ENCODE measurements around the gene SLC12A6.
A peak's percentile ranks its signal among the peaks of the same experiment; 100 is the strongest.

Gene SLC12A6

DNA sequence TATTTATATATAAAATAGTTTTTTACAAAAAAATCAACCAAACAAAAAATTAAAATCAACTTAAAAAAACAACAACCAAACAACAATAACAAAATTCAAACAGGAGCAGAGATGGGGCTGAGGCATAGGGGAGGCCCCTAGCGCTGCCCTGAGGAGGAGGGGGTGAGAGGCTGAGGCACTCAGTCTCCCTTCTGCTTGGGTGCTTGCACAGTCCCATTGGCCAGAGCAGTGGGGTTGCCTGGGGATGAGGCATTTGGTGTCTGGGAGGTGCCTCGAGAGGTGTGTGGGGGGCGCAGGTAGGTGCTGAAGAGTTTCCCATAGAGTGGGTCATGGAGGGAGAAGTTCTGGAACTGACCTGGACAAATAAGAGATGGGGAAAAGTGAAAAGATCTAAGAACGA lies 21.4 kb upstream of the SLC12A6 start:
- H3K36me3 ChIP-seq (ENCODE audit: control insufficient read depth in 2 of 2, insufficient read depth in 1 of 2, low read length in 2 of 2) = peaks cover 0 to 44% of the 10 kb centered on the region in 2 experiments; a peak in 1 of 3 replicates
- no peaks in the 10 kb centered on the region for H3K4me1 ChIP-seq (ENCODE audit: control insufficient read depth, insufficient read depth, low read length)
- no peak overlapping the region for H3K27ac ChIP-seq (ENCODE audit: extremely low read depth, low read depth, low read length)
- ChIA-PET CTCF (interaction anchor here (0.6 to 1.7 kb wide), 3 partner anchors 8 to 149 kb away, joined by 3 to 11 read pairs (median 7); partner anchors contain the start of genes KATNBL1 and LPCAT4), POLR2A (interaction anchor here (1.4 kb wide), 1 partner anchor 8 kb away, joined by 6 read pairs; the partner anchor contains the start of gene LPCAT4)
- H3K4me3 ChIP-seq (ENCODE audit: low read depth, low read length) = no peak overlapping the region
- TF ChIP-seq ZNF629 (tag by site-specific recombination; IDR thresholded peaks at IDR 0.05) (no peak), ZNF747 (tag by site-specific recombination; IDR thresholded peaks at IDR 0.05) (no peak), ZNF654 (tag by site-specific recombination; IDR thresholded peaks at IDR 0.05; ENCODE audit: low read depth) (no peak), ZNF266 (tag by site-specific recombination; IDR thresholded peaks at IDR 0.05; ENCODE audit: low read depth) (no peak), ZBTB7A (tag by site-specific recombination; IDR thresholded peaks at IDR 0.05; ENCODE audit: low read depth) (no peak), EGR2 (tag by site-specific recombination; IDR thresholded peaks at IDR 0.05; ENCODE audit: low read depth) (no peak)
- TF ChIP-seq, protein P1, sequence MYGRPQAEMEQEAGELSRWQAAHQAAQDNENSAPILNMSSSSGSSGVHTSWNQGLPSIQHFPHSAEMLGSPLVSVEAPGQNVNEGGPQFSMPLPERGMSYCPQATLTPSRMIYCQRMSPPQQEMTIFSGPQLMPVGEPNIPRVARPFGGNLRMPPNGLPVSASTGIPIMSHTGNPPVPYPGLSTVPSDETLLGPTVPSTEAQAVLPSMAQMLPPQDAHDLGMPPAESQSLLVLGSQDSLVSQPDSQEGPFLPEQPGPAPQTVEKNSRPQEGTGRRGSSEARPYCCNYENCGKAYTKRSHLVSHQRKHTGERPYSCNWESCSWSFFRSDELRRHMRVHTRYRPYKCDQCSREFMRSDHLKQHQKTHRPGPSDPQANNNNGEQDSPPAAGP (tag by site-specific recombination; IDR thresholded peaks at IDR 0.05) = no peak
- TF ChIP-seq, protein P2, sequence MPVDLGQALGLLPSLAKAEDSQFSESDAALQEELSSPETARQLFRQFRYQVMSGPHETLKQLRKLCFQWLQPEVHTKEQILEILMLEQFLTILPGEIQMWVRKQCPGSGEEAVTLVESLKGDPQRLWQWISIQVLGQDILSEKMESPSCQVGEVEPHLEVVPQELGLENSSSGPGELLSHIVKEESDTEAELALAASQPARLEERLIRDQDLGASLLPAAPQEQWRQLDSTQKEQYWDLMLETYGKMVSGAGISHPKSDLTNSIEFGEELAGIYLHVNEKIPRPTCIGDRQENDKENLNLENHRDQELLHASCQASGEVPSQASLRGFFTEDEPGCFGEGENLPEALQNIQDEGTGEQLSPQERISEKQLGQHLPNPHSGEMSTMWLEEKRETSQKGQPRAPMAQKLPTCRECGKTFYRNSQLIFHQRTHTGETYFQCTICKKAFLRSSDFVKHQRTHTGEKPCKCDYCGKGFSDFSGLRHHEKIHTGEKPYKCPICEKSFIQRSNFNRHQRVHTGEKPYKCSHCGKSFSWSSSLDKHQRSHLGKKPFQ (tag by site-specific recombination; IDR thresholded peaks at IDR 0.05) = no peak
- H3K9me3 ChIP-seq (ENCODE audit: control insufficient read depth, insufficient read depth, low read depth, low read length) = no peaks in the 10 kb centered on the region

DNA sequence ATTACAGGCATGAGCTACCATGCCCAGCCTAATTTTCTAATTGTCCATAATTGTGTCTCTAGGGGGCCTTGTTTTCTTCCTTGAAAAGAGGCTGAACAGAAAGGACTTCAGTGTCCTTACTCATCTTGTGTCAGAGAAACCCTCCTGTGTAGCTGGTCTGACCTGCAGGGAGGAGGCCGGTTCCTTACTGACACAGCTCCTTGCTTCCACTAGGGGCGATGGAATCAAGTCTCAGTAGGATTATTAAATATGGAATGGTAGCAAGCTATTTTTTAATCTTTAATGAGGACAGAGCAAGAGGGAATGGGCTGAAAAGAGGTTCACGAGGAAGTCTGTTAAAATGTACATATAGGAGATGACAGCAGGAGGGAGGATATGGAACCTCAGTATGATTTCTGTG lies 20.8 kb upstream of the SLC12A6 start:
- H3K4me1 ChIP-seq (ENCODE audit: control insufficient read depth, insufficient read depth, low read length) = no peaks in the 10 kb centered on the region
- ChIA-PET POLR2A (interaction anchor here (1.4 kb wide), 1 partner anchor 9 kb away, joined by 6 read pairs; the partner anchor contains the start of gene LPCAT4), CTCF (interaction anchor here (0.6 to 1.7 kb wide), 3 partner anchors 9 to 149 kb away, joined by 3 to 11 read pairs (median 7); partner anchors contain the start of genes KATNBL1 and LPCAT4)
- TF ChIP-seq ZNF561 (tag by site-specific recombination; IDR thresholded peaks at IDR 0.05; ENCODE audit: borderline replicate concordance) (no peak), GLIS1 (tag by site-specific recombination; IDR thresholded peaks at IDR 0.05) (peak; percentile 33)
- H3K36me3 ChIP-seq (ENCODE audit: control insufficient read depth in 2 of 2, insufficient read depth in 1 of 2, low read length in 2 of 2) = peaks cover 0 to 38% of the 10 kb centered on the region in 2 experiments; a peak in 1 of 3 replicates
- no peak overlapping the region for H3K27ac ChIP-seq (ENCODE audit: extremely low read depth, low read depth, low read length)
- no peaks in the 10 kb centered on the region for H3K9me3 ChIP-seq (ENCODE audit: control insufficient read depth, insufficient read depth, low read depth, low read length)
- H3K4me3 ChIP-seq (ENCODE audit: low read depth, low read length) = no peak overlapping the region

DNA sequence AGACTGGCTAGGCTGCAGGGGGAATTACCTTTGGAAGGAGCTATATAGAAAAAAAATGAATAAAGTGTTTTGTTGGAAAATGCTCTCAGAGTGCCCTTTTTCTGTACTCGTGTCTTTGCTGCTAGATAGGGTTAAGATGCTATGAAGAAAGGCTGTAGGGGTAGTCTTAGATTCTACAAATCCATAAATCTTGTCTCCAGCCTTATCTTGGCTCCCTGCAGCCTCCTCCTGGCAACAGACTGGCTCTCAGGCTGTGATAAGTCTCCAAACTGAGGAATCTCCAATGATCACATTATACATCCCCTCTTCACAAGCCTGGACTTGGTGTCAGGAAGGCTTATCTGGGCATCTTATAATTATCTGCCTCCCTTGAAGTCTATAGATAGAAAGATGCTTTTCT lies 20.1 kb upstream of the SLC12A6 start:
- no peak overlapping the region for H3K27ac ChIP-seq (ENCODE audit: extremely low read depth, low read depth, low read length)
- H3K9me3 ChIP-seq (ENCODE audit: control insufficient read depth, insufficient read depth, low read depth, low read length) = no peaks in the 10 kb centered on the region
- ChIA-PET POLR2A (interaction anchor here (1.0 to 1.4 kb wide), 2 partner anchors 9 to 10 kb away, joined by 4 to 6 read pairs; partner anchors contain the start of gene LPCAT4), CTCF (interaction anchor here (1.7 kb wide), 1 partner anchor 10 kb away, joined by 11 read pairs; the partner anchor contains the start of gene LPCAT4)
- H3K4me1 ChIP-seq (ENCODE audit: control insufficient read depth, insufficient read depth, low read length) = no peaks in the 10 kb centered on the region
- H3K36me3 ChIP-seq (ENCODE audit: control insufficient read depth in 2 of 2, insufficient read depth in 1 of 2, low read length in 2 of 2) = peaks cover 0 to 32% of the 10 kb centered on the region in 2 experiments; a peak in 1 of 3 replicates
- H3K4me3 ChIP-seq (ENCODE audit: low read depth, low read length) = no peak overlapping the region
- no peak for TF ChIP-seq OVOL3 (tag by site-specific recombination; IDR thresholded peaks at IDR 0.05)
- TF ChIP-seq ZNF707 (tag by site-specific recombination; IDR thresholded peaks at IDR 0.05) = no peak
- TF ChIP-seq ZNF174 (tag by site-specific recombination; IDR thresholded peaks at IDR 0.05) = no peak
- no peak for TF ChIP-seq ZNF24 (tag by site-specific recombination; IDR thresholded peaks at IDR 0.05)
- TF ChIP-seq OSR2 (tag by site-specific recombination; IDR thresholded peaks at IDR 0.05) = no peak
- TF ChIP-seq, protein P3, sequence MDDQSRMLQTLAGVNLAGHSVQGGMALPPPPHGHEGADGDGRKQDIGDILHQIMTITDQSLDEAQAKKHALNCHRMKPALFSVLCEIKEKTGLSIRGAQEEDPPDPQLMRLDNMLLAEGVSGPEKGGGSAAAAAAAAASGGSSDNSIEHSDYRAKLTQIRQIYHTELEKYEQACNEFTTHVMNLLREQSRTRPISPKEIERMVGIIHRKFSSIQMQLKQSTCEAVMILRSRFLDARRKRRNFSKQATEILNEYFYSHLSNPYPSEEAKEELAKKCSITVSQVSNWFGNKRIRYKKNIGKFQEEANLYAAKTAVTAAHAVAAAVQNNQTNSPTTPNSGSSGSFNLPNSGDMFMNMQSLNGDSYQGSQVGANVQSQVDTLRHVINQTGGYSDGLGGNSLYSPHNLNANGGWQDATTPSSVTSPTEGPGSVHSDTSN (CRISPR knock-in tag; IDR thresholded peaks at IDR 0.05) = no peak
- TF ChIP-seq ZNF600 (tag by site-specific recombination; IDR thresholded peaks at IDR 0.05) = no peak
- TF ChIP-seq GFI1B (tag by site-specific recombination; IDR thresholded peaks at IDR 0.05) = no peak
- TF ChIP-seq ZNF830 (tag by site-specific recombination; IDR thresholded peaks at IDR 0.05; ENCODE audit: low read depth) = no peak
- no peak for TF ChIP-seq ZNF48 (tag by site-specific recombination; IDR thresholded peaks at IDR 0.05)
- TF ChIP-seq, protein P4, sequence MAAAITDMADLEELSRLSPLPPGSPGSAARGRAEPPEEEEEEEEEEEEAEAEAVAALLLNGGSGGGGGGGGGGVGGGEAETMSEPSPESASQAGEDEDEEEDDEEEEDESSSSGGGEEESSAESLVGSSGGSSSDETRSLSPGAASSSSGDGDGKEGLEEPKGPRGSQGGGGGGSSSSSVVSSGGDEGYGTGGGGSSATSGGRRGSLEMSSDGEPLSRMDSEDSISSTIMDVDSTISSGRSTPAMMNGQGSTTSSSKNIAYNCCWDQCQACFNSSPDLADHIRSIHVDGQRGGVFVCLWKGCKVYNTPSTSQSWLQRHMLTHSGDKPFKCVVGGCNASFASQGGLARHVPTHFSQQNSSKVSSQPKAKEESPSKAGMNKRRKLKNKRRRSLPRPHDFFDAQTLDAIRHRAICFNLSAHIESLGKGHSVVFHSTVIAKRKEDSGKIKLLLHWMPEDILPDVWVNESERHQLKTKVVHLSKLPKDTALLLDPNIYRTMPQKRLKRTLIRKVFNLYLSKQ (tag by site-specific recombination; IDR thresholded peaks at IDR 0.05; ENCODE audit: borderline replicate concordance) = no peak
